ENCODE measurements around the gene CCDC60. TPM values are rescaled to one million over a fixed set of nuclear protein-coding genes. Genes with fewer than 3 reads are reported as not detected.
"Not testable (repeated sequence)": the region's sequence is repeated elsewhere in the genome, so short reads cannot be mapped to it uniquely, and the experiment has no call there.

CCDC60 gene
- total RNA-seq, 1 donor from 2014 or later: 2.3 TPM

- no peak overlapping the region for H3K4me3 Mint-ChIP-seq
- no peak overlapping the region for H3K27ac Mint-ChIP-seq
- peaks cover 4% of the 10 kb centered on the region for H3K9me3 Mint-ChIP-seq
- no peak for DNase-seq (ENCODE audit: extremely low spot score, unreplicated experiment)
- no peaks in the 10 kb centered on the region for H3K36me3 Mint-ChIP-seq
- H3K27me3 Mint-ChIP-seq: peaks cover 11% of the 10 kb centered on the region
- TF ChIP-seq, protein P1, sequence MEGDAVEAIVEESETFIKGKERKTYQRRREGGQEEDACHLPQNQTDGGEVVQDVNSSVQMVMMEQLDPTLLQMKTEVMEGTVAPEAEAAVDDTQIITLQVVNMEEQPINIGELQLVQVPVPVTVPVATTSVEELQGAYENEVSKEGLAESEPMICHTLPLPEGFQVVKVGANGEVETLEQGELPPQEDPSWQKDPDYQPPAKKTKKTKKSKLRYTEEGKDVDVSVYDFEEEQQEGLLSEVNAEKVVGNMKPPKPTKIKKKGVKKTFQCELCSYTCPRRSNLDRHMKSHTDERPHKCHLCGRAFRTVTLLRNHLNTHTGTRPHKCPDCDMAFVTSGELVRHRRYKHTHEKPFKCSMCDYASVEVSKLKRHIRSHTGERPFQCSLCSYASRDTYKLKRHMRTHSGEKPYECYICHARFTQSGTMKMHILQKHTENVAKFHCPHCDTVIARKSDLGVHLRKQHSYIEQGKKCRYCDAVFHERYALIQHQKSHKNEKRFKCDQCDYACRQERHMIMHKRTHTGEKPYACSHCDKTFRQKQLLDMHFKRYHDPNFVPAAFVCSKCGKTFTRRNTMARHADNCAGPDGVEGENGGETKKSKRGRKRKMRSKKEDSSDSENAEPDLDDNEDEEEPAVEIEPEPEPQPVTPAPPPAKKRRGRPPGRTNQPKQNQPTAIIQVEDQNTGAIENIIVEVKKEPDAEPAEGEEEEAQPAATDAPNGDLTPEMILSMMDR (conservative IDR thresholded peaks at IDR 0.05): no peak
- H3K4me1 Mint-ChIP-seq (ENCODE audit: unreplicated experiment): peaks cover 6% of the 10 kb centered on the region
These were observed 19.6 kb downstream of the CCDC60 start for GRCh38 chr12:119354172-119354571.

DNA sequence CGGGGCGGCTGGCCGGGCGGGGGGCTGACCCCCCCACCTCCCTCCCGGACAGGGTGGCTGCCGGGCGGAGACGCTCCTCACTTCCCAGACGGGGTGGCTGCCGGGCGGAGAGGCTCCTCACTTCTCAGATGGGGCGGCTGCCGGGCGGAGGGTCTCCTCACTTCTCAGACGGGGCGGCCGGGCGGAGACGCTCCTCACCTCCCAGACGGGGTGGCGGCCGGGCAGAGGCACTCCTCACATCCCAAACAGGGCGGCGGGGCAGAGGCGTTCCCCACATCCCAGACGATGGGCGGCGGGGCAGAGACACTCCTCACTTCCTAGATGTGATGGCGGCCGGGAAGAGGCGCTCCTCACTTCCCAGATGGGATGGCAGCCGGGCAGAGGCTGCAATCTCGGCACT lies 25.8 kb downstream of the CCDC60 start:
- DNase-seq (ENCODE audit: extremely low spot score, unreplicated experiment); H3K4me1 Mint-ChIP-seq (ENCODE audit: unreplicated experiment); H3K36me3 Mint-ChIP-seq; H3K9me3 Mint-ChIP-seq; H3K27me3 Mint-ChIP-seq; H3K4me3 Mint-ChIP-seq; H3K27ac Mint-ChIP-seq: not testable (repeated sequence)

- no peaks in the 10 kb centered on the region for H3K27me3 Mint-ChIP-seq
- H3K9me3 Mint-ChIP-seq: no peaks in the 10 kb centered on the region
- no peak overlapping the region for H3K27ac Mint-ChIP-seq
These were observed 28.5 kb downstream of the CCDC60 start for GRCh38 chr12:119363037-119363436.

DNA sequence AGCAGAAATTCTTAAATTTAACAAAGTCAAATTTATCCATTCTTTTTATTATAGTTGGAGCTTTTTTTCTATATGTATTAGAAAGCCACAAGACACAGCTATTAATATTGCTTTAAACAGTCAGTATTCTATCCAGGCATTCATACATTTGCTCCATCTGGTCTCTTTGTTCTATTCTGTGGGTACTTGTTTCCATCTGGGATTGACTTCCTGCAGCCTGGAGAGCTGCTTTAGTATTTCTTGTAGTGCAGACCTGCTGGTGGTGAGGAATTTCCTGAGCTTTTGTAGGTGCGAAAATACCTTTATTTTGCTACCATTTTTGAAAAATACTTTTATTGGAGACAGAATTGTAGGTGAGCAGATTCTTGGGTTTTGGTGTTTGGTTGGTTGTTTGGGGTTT lies 29.0 kb downstream of the CCDC60 start:
- TF ChIP-seq, protein P1 (conservative IDR thresholded peaks at IDR 0.05): no peak
- Mint-ChIP-seq H3K27ac (no peak overlapping the region), H3K27me3 (no peaks in the 10 kb centered on the region), H3K4me1 (ENCODE audit: unreplicated experiment) (no peaks in the 10 kb centered on the region), H3K4me3 (no peak overlapping the region), H3K9me3 (no peaks in the 10 kb centered on the region), H3K36me3 (no peaks in the 10 kb centered on the region)
- no peak for DNase-seq (ENCODE audit: extremely low spot score, unreplicated experiment)

More at GRCh38 chr12:119363037-119363436, 28.5 kb downstream of the CCDC60 start:
- H3K4me3 Mint-ChIP-seq: no peak overlapping the region
- no peaks in the 10 kb centered on the region for H3K36me3 Mint-ChIP-seq
- TF ChIP-seq, protein P1 (conservative IDR thresholded peaks at IDR 0.05): no peak
- DNase-seq (ENCODE audit: extremely low spot score, unreplicated experiment): no peak
- no peaks in the 10 kb centered on the region for H3K4me1 Mint-ChIP-seq (ENCODE audit: unreplicated experiment)

DNA sequence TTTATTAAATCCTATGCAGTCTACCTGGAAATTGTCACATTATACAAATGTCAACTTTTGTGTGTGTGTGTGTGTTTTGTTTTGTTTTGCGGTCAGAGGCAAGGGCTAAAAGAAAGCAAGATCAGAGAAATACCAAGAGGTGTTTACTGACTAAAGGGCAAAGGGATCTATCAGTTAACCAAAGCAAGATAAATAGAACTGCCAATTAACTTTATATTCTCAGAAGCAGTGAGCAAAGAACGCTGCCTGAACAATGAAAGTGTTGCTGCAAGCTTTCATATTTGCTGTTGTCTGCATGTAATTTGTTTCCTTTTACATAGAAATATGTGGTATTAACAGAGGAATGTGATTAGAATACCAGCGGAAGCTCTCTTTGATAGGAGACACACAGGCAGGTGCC lies 30.9 kb downstream of the CCDC60 start:
- Mint-ChIP-seq H3K9me3 (peaks cover 5% of the 10 kb centered on the region), H3K27ac (no peak overlapping the region), H3K27me3 (no peaks in the 10 kb centered on the region), H3K4me1 (ENCODE audit: unreplicated experiment) (peaks cover 13% of the 10 kb centered on the region), H3K4me3 (no peak overlapping the region), H3K36me3 (no peaks in the 10 kb centered on the region)
- TF ChIP-seq, protein P1 (conservative IDR thresholded peaks at IDR 0.05): no peak
- DNase-seq (ENCODE audit: extremely low spot score, unreplicated experiment): no peak

- no peaks in the 10 kb centered on the region for H3K27me3 Mint-ChIP-seq
- peaks cover 13% of the 10 kb centered on the region for H3K4me1 Mint-ChIP-seq (ENCODE audit: unreplicated experiment)
- no peak for DNase-seq (ENCODE audit: extremely low spot score, unreplicated experiment)
- peaks cover 5% of the 10 kb centered on the region for H3K9me3 Mint-ChIP-seq
- no peak overlapping the region for H3K4me3 Mint-ChIP-seq
- H3K36me3 Mint-ChIP-seq: no peaks in the 10 kb centered on the region
- no peak overlapping the region for H3K27ac Mint-ChIP-seq
- TF ChIP-seq, protein P1 (conservative IDR thresholded peaks at IDR 0.05): no peak
These were observed 31.5 kb downstream of the CCDC60 start for GRCh38 chr12:119366007-119366406.
